Spleen (tissue), 11 donors: ENCODE results near the gene DUXA. TPM values are rescaled to one million over a fixed set of nuclear protein-coding genes. Genes with fewer than 3 reads are reported as not detected.

ENCODE experiments used
- DNase-seq: peaks from one replicate; pipeline ENCODE4 v3.0.0-alpha.2; 2020
- H3K27ac ChIP-seq, 8 donors: fragments of 200-600 bp; sonication (generic) in 7 of 8; 1 replicate in 4 of 8; 2 replicates in 4 of 8; pipeline versions ENCODE4 v1.5.0 to v1.8.0; 2016 to 2021; ENCODE audit warnings: inconsistent platforms in 4 of 8, mild to moderate bottlenecking in 4 of 8, moderate library complexity in 1 of 8
- H3K27me3 ChIP-seq, 7 donors: fragments of 200-600 bp; sonication (generic) in 6 of 7; replicated peaks in 1 of 7; 1 replicate in 4 of 7; 2 replicates in 3 of 7; pipeline versions ENCODE4 v1.5.0 to v1.8.0; 2016 to 2021; ENCODE audit warnings: inconsistent platforms in 3 of 7, mild to moderate bottlenecking in 1 of 7
- H3K36me3 ChIP-seq, 6 donors: fragments of 200-600 bp; sonication (generic) in 5 of 6; 1 replicate in 4 of 6; 2 replicates in 2 of 6; pipeline versions ENCODE4 v1.5.0 to v1.8.0; 2016 to 2021; ENCODE audit warnings: inconsistent platforms in 2 of 6
- H3K4me1 ChIP-seq, 6 donors: fragments of 200-600 bp; sonication (generic) in 5 of 6; 1 replicate in 3 of 6; 2 replicates in 3 of 6; pipeline versions ENCODE4 v1.5.0 to v1.8.0; 2016 to 2021; ENCODE audit warnings: inconsistent platforms in 3 of 6
- H3K4me3 ChIP-seq, 8 donors: fragments of 200-600 bp; sonication (generic) in 7 of 8; 1 replicate in 4 of 8; 2 replicates in 4 of 8; pipeline versions ENCODE4 v1.5.0 to v1.8.0; 2016 to 2021; ENCODE audit warnings: inconsistent platforms in 4 of 8, mild to moderate bottlenecking in 4 of 8, moderate library complexity in 2 of 8
- H3K9me3 ChIP-seq, 8 donors: fragments of 200-600 bp; sonication (generic) in 7 of 8; 1 replicate in 4 of 8; 2 replicates in 4 of 8; pipeline versions ENCODE4 v1.5.0 to v1.8.0; 2016 to 2021; ENCODE audit warnings: inconsistent platforms in 4 of 8
- CTCF ChIP-seq, 11 experiments: fragments of 200-600 bp in 7 of 11; fragments of 450-650 bp in 4 of 11; sonication (generic) in 4 of 11; IDR thresholded peaks in 8 of 11; conservative IDR thresholded peaks in 3 of 11; 1 replicate in 7 of 11; 2 replicates in 4 of 11; pipeline versions ENCODE4 v1.4.0 to v1.8.0; 2016 to 2021; ENCODE audit warnings: antibody characterized with exemption in 11 of 11, inconsistent platforms in 4 of 11, mild to moderate bottlenecking in 1 of 11
- POLR2A ChIP-seq, 3 donors: fragments of 450-650 bp; IDR thresholded peaks; one replicate each; pipeline ENCODE4 v1.5.1; 2017; ENCODE audit warnings: antibody characterized with exemption in 3 of 3, mild to moderate bottlenecking in 1 of 3
- POLR2AphosphoS5 ChIP-seq, 3 donors: sonication (generic); formaldehyde crosslinking; IDR thresholded peaks; one replicate each; pipeline ENCODE4 v1.5.1; 2017; ENCODE audit warnings: antibody characterized with exemption in 3 of 3
- WGBS, 5 donors: extraction: QIAGEN DNeasy Blood & Tissue Kit in 3 of 5; methylation state at CpG; one replicate each; pipeline versions ENCODE4 v1.1.5 to v1.1.7; 2013 to 2018; 5-methylcytosine and 5-hydroxymethylcytosine counted together
- intact Hi-C: fragments of 100-400 bp; cut with DNase I; formaldehyde crosslinking; loops from one replicate; pipeline ENCODE4 v1.15.0; 2023; ENCODE audit warnings: low total_unique reads
- polyA plus RNA-seq, 3 donors: library from polyadenylated mRNA; stranded (reverse); fragments of 200-250 nt; gene quantifications; one replicate each; pipeline ENCODE4 v1.2.1, GENCODE V29; 2013
- small RNA-seq, 4 donors: library from RNA; depleted of rRNA; stranded (forward); fragments of <200 nt; gene quantifications; one replicate each; pipeline ENCODE3, GENCODE V24; 2016
- total RNA-seq, 7 donors: library from RNA; depleted of rRNA in 3 of 7; stranded (reverse); fragments of >200 nt in 3 of 7; fragmentation: NEBNext Ultra II Directional in 4 of 7; extraction: Animal tissue kit (Norgen Biotek cat#: 25700) in 4 of 7; gene quantifications; one replicate each; pipeline versions ENCODE4 v1.1.0 to v1.2.1, GENCODE V29; 2016 to 2021
- donor health status: healthy with polysubstance abuse.
- donor health status: DM: no; HTN: no; CAD: no; lungs with moderate emphysema.
- donor health status: DM: no; HTN: no; CAD: no.
- donor health status: Bipolar disorder and iron deficiency.
- donor health status: healthy.
- donor health status: DM: no; HTN: no; CAD: no.
- donor health status: DM: yes; HTN: yes; CAD: no.

Gene DUXA
- total and polyA plus RNA-seq, 10 donors, result not detected

- intact Hi-C loops, result loop anchor here (10.0 kb wide), 2 partner anchors 799 to 1049 kb away; partner anchors contain the start of gene ZNF329
- H3K27ac ChIP-seq, result no peak overlapping the region
- peaks cover 0 to 13% (median 4%) of the 10 kb centered on the region in 6 donors for H3K4me1 ChIP-seq
- H3K9me3 ChIP-seq, result peaks cover 5 to 56% (median 34%) of the 10 kb centered on the region in 8 donors
- WGBS, 5 donors, result 15 to 22% (median 17%) methylated on average over 31 to 57 of the region's 57 CpGs
- TF ChIP-seq POLR2A (IDR thresholded peaks at IDR 0.05) (no peak), CTCF (IDR thresholded peaks at IDR 0.05 in 8 of 11, conservative IDR thresholded peaks at IDR 0.05 in 3 of 11) (no peak), POLR2AphosphoS5 (IDR thresholded peaks at IDR 0.05) (no peak)
- peaks cover 5 to 42% (median 17%) of the 10 kb centered on the region in 7 donors for H3K27me3 ChIP-seq
- no peak for DNase-seq
- no peaks in the 10 kb centered on the region for H3K36me3 ChIP-seq
- peak overlapping the region in 1 of 8 donors; percentile 32 for H3K4me3 ChIP-seq
These were observed 61.1 kb downstream of the DUXA start for GRCh38 chr19:57105976-57106721.

Small RNA genes within 50 kb of the gene (small RNA-seq; reads per million reads assigned to genes)
- gene AC025588.3, result 0 reads per million in 4 donors

Other genes with a start within 250 kb of the DUXA start
- not detected for gene USP29, start 47.5 kb downstream of the DUXA start, total RNA-seq
- gene USP29, start 47.5 kb downstream of the DUXA start, polyA plus RNA-seq, result not detected
- not detected for gene ZIM3, start 22.3 kb downstream of the DUXA start, total RNA-seq
- gene ZIM3, start 22.3 kb downstream of the DUXA start, polyA plus RNA-seq, result not detected
- gene ZNF264, start 24.0 kb upstream of the DUXA start, total RNA-seq, result 10 to 100 TPM; 52.0 to 68.9 (median 58.9) TPM
- gene ZNF264, start 24.0 kb upstream of the DUXA start, polyA plus RNA-seq, result 1 to 10 TPM; 3.8 to 6.8 (median 6.4) TPM
- gene AURKC, start 63.5 kb upstream of the DUXA start, total RNA-seq, result 1 to 10 TPM; 3.1 to 8.3 (median 4.8) TPM
- 1 to 10 TPM; 4.1 to 5.5 (median 4.4) TPM for gene AURKC, start 63.5 kb upstream of the DUXA start, polyA plus RNA-seq
- gene ZNF805, start 73.1 kb upstream of the DUXA start, total RNA-seq, result 10 to 100 TPM; 16.7 to 27.7 (median 18.1) TPM
- 1 to 10 TPM in 1 of 3 donors, under 1 TPM in 2; 0.22 to 1.1 (median 0.88) TPM for gene ZNF805, start 73.1 kb upstream of the DUXA start, polyA plus RNA-seq
- gene ZNF460, start 113.0 kb upstream of the DUXA start, total RNA-seq, result 10 to 100 TPM; 60.8 to 84.7 (median 68.1) TPM
- 1 to 10 TPM in 1 of 3 donors, under 1 TPM in 2; 0.24 to 2.1 (median 0.33) TPM for gene ZNF460, start 113.0 kb upstream of the DUXA start, polyA plus RNA-seq
- gene ZNF543, start 153.0 kb upstream of the DUXA start, total RNA-seq, result 10 to 100 TPM in 6 of 7 donors, 1 to 10 TPM in 1; 9.7 to 16.9 (median 13.0) TPM
- 1 to 10 TPM; 1.6 to 2.4 (median 1.7) TPM for gene ZNF543, start 153.0 kb upstream of the DUXA start, polyA plus RNA-seq
- 10 to 100 TPM in 6 of 7 donors, 1 to 10 TPM in 1; 9.8 to 16.7 (median 13.3) TPM for gene ZNF304, start 183.8 kb upstream of the DUXA start, total RNA-seq
- gene ZNF304, start 183.8 kb upstream of the DUXA start, polyA plus RNA-seq, result 1 to 10 TPM; 2.9 to 3.9 (median 3.6) TPM
- 10 to 100 TPM in 4 of 7 donors, 1 to 10 TPM in 3; 7.7 to 36.6 (median 18.0) TPM for gene TRAPPC2B, start 196.1 kb upstream of the DUXA start, total RNA-seq
- gene TRAPPC2B, start 196.1 kb upstream of the DUXA start, polyA plus RNA-seq, result 10 to 100 TPM; 20.2 to 24.0 (median 23.6) TPM
- gene ZNF547, start 196.1 kb upstream of the DUXA start, total RNA-seq, result 1 to 10 TPM; 3.3 to 8.8 (median 5.4) TPM
- gene ZNF547, start 196.1 kb upstream of the DUXA start, polyA plus RNA-seq, result 1 to 10 TPM; 2.3 to 3.5 (median 3.5) TPM
- 10 to 100 TPM; 21.2 to 48.2 (median 34.6) TPM for gene ZNF548, start 222.4 kb upstream of the DUXA start, total RNA-seq
- gene ZNF548, start 222.4 kb upstream of the DUXA start, polyA plus RNA-seq, result 10 to 100 TPM; 12.4 to 14.2 (median 12.5) TPM
- gene ZNF17, start 243.7 kb upstream of the DUXA start, total RNA-seq, result 10 to 100 TPM; 13.4 to 23.0 (median 18.8) TPM
- 1 to 10 TPM; 1.8 to 3.5 (median 2.6) TPM for gene ZNF17, start 243.7 kb upstream of the DUXA start, polyA plus RNA-seq